Stimulated activated naive CD4-positive, alpha-beta T cell (primary cell): ENCODE results near the gene CADM1.

Experiments used
- DNase-seq, 6 experiments: peaks; one replicate each; lab custom pipeline; 2025; lab: John Stamatoyannopoulos, UW

The CADM1 gene

DNA sequence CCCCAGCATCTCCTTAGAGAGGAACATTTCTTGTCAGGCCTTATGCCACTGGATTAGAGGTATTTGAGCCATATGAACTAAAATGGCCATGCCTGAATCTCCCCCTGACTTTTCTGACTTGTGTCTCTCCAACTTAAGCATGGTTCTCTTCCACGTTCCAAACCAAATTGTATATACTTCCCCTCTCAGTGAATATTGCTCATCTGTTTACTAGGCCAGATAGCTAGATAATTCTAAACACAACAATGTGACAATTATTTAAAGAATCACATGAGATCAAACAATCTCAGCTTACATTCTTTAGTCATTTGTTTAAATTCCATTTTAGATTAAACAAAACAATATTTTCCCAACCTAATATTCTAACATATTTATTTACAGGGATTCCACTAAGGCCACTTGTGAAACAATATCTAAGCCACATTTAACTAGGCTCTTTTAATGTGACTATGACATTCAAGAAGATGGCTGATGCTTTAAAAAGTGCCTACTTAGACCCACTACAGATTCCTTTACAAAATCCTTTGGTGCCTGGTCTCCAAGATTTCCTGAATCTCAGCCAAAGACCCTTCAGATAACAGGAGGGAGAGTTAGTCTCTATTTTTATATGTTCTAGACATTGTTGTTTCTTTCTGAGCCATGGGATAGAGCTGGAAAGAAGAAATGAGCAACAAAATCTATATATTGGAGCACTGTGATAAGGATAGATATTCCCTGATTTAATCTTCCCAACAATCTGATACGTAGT is 105.7 kb downstream of the CADM1 start:
- no peak for DNase-seq

- DNase-seq = no peak
Observed at GRCh38 chr11:115396533-115396932, 107.7 kb downstream of the CADM1 start.

GRCh38 chr11:115393950-115394349 is 110.3 kb downstream of the CADM1 start:
- DNase-seq = no peak

GRCh38 chr11:115391598-115391997 is 112.6 kb downstream of the CADM1 start:
- DNase-seq = no peak

DNA sequence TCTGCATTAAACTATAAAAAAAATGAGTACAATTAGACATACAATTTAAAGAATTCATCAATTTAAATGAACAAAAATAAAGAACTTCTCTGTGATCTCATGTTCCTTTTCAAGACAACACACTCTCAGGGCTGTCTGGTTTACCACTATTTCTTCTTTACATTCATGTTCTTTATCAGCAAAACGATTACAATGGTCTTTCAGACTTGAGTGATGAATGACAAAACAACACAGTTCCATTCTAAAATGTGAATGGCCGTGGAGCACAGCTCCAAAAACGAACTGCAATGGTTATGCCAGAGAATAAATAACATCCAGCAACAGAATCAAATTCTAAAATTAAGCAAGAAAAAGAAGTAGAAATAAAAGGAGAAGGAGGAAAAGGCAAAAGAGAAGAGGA is 113.1 kb downstream of the CADM1 start:
- no peak for DNase-seq

- DNase-seq = no peak
Observed at GRCh38 chr11:115390441-115390840, 113.8 kb downstream of the CADM1 start.

DNA sequence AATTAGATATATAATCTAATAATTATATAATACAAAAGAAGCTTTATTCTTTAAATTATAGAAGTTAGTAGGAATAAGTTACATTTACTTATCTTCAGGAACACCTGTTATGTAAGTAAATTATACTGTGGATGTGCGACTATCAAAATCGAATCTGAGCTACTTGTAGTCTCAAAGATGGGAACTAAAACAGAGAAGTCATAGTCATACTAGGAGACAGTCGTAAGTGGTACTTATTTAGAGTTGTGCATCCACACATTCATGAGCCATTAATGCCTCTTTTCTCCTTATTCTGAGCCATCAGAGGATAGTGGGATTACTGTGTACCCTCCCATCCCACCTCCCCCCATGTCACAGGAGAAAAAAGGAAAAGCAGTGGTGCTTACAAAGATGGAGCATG is 114.4 kb downstream of the CADM1 start:
- no peak for DNase-seq

GRCh38 chr11:115385226-115385625 is 119.0 kb downstream of the CADM1 start:
- no peak for DNase-seq

DNA sequence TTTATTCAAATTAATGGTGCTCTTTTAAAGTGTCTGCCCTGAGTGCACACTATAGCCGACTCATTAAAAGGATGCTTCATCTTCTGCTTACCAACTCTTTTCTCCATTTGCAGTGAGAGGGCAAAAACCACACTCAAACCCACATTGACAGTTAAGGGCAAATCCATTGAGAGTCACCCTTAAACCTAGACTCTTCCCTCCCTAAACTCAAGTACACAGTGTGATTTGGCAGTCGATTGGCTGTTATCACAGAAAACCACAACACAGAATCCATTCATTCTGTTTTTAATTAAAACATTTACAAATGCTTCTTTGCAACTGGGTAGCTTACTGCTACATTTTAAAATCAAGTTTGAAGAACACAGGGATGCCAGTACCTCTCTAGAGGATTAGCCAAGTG is 120.0 kb downstream of the CADM1 start:
- DNase-seq = no peak

DNA sequence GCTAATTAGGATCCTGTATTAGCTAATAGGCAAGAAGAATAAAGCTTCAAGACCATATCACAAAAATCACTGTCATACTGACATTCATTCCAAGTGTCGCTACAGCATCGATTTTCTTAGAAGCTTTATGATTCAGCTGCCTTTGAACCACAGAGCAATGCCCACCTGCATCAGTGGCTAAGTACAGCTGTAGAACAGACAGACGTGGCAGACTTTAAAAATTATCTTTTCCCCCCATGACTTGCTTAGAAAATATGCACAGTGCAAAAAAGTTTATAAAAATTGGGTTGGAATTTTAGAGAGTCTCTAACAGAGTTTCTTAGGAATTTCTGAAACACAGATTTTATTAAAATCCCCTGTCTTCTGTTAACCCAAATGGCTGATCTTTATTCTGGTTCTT is 120.8 kb downstream of the CADM1 start:
- DNase-seq = no peak

- DNase-seq = no peak
Observed at GRCh38 chr11:115379528-115379927, 124.7 kb downstream of the CADM1 start.

- no peak for DNase-seq
Observed at GRCh38 chr11:115378557-115378956, 125.7 kb downstream of the CADM1 start.

- no peak for DNase-seq
Observed at GRCh38 chr11:115377882-115378296, 126.3 kb downstream of the CADM1 start.

- DNase-seq = no peak
Observed at GRCh38 chr11:115368616-115369015, 135.6 kb downstream of the CADM1 start.

- no peak for DNase-seq
Observed at GRCh38 chr11:115366826-115367225, 137.4 kb downstream of the CADM1 start.

- no peak for DNase-seq
Observed at GRCh38 chr11:115365907-115366306, 138.3 kb downstream of the CADM1 start.

GRCh38 chr11:115364896-115365295 is 139.3 kb downstream of the CADM1 start:
- no peak for DNase-seq

DNA sequence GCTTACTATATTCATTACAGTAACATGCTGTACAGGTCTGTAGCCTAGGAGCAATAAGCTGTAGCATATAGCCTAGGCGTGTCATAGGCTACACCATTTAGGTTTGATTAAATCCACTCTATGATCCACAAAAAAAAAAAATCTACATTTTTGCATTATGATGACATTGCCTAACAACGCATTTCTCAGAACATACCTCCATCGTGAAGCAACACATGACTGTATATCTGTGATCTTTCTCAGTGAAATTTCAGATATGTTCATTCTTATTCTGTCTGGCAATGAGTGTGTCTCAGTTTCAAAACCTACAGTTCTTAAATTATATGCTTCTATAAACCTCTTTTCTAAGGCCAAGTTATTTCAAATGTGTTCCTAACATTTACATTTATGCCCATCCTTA is 140.3 kb downstream of the CADM1 start:
- DNase-seq = no peak

DNA sequence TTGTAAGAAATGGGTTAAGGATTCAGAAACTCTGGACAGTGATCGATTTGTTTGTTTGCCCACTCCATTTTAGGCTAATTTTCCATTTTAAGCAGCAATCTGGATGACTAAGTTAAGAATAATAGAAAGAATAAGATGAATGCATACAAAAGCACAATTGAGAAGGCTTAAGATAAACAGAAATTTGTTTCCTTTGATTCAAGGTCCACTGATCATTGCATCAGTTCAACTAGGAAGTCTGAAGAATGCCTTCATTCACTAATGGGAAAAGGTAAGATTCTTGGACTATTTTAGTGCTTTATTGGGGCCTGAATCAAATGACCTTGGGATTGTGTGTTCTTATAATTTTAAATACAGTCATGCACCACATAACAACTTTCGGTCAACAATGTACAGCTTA is 140.8 kb downstream of the CADM1 start:
- DNase-seq = no peak

DNA sequence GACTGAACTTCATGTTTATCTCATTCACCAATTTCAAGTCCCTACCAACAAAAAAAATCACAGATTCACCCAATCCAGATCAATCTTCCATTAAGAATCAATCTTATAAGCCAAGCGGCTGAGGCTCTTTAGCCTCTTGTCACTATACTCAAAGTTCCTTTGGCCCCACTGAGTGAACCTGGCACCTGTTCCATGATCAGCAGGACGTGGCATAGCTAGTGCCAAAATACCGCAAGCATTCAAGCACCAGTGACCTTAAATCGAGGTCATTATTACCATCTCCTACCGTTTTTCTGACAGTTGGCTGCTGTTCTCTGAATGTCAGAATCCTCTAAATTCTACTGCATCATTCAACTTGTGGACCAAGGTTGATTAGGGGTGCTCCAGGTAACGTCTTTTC is 141.2 kb downstream of the CADM1 start:
- no peak for DNase-seq

GRCh38 chr11:115361025-115361424 is 143.2 kb downstream of the CADM1 start:
- DNase-seq = no peak

- DNase-seq = no peak
Observed at GRCh38 chr11:115360186-115360824, 143.9 kb downstream of the CADM1 start.

DNA sequence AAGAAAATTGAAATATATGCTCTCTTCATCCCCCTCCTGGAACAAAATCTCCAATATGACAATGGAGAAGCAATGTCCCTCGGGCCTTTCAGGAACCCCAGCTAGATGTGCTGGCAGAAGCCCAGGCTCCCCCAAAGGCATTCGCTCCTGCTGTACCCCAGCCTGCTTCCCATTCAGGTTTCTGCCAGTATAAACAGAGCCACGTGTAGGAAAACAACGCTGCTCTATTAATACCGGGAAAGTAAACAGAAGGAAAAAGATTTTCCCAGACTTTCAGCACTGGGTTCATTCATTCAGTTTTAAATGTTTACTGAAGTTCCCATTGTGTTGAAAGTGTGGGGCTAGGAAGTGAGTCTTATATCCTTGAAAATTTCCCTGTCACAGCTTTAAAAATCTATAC is 147.1 kb downstream of the CADM1 start:
- no peak for DNase-seq
